Islet of Langerhans (tissue), 1 donor: Measurements from ENCODE around the gene DDX47.
"Not testable (repeated sequence)": the region's sequence is repeated elsewhere in the genome, so short reads cannot be mapped to it uniquely, and the experiment has no call there.

Experiments
- FAIRE-seq: peaks from one replicate; lab custom pipeline; 2011; peaks lifted over from hg19 to GRCh38; lab: Jason Lieb, UNC

DDX47 gene

DNA sequence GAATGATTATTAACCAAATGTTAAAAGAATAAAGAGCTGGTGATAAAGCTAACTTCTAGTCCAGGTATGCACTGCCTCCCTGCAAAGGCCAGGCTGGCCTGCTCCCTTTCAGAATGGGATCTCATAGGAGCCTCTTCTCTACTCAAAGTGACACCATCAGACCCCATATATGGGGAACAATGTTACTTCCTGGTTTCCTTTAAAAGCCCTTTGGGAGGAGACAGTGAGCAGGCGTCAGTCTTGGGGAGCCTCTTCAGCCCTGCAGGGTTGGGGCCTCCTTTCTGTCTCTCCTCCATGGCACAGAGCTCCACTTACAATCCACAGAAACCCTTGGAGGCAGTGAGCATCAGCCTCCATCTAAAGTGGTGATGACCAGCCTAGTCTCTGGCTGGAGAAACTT lies 60.9 kb downstream of the DDX47 start:
- no peak for FAIRE-seq

DNA sequence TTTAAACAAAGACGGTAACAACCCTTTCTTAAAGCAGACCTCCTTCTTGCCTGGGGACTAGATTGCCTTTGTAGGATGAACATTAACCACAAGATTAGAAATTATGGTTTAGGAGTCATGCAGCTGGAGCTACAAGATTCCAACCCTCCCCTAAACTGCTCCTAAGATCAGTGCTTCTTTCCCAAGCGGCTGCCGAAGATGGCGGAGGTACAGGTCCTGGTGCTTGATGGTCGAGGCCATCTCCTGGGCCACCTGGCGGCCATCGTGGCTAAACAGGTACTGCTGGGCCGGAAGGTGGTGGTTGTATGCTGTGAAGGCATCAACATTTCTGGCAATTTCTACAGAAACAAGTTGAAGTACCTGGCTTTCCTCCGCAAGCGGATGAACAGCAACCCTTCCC lies 62.2 kb downstream of the DDX47 start:
- not testable (repeated sequence) for FAIRE-seq

DNA sequence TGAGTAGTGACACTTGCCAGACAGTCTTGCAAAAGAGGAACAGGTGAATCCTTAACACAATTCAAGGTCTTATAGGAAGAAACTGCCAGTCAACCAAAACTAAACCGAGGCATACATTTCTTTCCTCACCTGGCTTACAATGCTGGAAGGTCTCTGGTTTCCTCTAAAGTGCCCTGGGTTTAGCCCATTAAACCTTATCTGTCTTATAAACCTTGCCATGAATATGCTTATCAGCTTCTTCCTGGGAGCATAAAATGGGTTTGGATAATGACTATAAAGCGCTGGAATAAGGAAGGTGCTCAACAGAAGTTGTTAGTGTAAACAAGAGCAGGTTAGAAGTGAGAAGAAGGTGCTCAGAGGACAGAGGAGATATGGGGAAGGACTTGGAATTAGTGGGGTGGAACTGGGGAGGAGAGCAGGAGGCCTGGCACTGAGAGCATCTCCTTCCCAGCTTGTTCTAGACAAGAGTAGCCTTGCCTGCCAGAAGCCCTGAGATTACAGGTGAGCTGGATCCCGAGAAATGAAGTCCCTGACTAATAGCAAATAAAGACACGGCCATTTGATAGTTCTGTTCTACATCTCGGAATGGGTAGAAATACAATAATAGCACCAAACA lies 64.1 kb downstream of the DDX47 start:
- FAIRE-seq, result no peak

DNA sequence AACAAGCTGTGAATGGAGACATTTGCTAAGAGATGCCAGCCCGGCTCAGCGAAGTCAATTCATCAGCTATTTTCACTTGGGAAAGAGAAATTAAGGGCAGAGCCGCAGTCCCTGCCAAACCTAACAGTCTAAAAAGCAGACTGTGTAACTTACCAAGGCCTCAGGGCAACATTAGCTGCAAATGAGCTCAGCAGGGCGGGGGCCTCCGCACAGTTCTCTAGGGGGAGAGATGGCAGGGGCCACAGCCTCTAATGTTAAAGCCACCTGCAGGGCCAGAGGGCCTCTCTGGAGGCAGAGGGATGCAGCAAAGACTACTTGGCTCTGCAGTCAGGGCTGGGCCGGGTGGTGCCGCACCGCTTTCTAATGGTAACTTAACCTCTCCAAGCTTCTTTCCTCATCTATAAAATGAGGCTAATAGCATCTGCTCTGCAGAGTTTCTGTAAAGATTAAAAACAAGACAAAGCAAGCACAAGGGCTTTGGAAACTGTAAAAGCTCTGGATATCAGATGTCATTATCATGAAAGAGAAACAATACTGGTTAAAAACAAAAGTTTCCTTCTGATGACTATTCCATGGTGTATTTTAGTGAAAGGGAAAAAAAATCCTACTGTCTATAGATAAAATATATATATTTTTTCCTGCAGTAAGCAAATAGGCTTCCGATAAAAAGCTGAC lies 64.8 kb downstream of the DDX47 start:
- no peak for FAIRE-seq
